Transverse colon (tissue), 4 donors: ENCODE data around the gene SEC24C. TPM values are rescaled to one million over a fixed set of nuclear protein-coding genes. Genes with fewer than 3 reads are reported as not detected.

Source experiments
- DNase-seq: peaks from one replicate; pipeline ENCODE4 v3.0.0-alpha.2; 2019
- H3K27ac ChIP-seq, 4 donors: fragments of 200-600 bp; sonication (generic); 2 replicates each; pipeline ENCODE4 v1.5.1; 2016 to 2018; ENCODE audit warnings: inconsistent platforms in 4 of 4
- H3K27me3 ChIP-seq: fragments of 200-600 bp; sonication (generic); 2 replicates; pipeline ENCODE4 v1.5.1; 2017; ENCODE audit warnings: inconsistent platforms
- H3K36me3 ChIP-seq, 4 donors: fragments of 200-600 bp; sonication (generic); 2 replicates each; pipeline ENCODE4 v1.5.1; 2017 to 2019; ENCODE audit warnings: inconsistent platforms in 4 of 4
- H3K4me1 ChIP-seq, 4 donors: fragments of 200-600 bp; sonication (generic); 2 replicates each; pipeline ENCODE4 v1.5.1; 2017 to 2020; ENCODE audit warnings: inconsistent platforms in 4 of 4
- H3K4me3 ChIP-seq, 4 donors: fragments of 200-600 bp; sonication (generic); 1 replicate in 1 of 4; 2 replicates in 3 of 4; pipeline versions ENCODE4 v1.5.1 to v1.6.1; 2017 to 2019; ENCODE audit warnings: inconsistent platforms in 4 of 4
- H3K9me3 ChIP-seq, 2 donors: fragments of 200-600 bp; sonication (generic); 2 replicates each; pipeline ENCODE4 v1.5.1; 2017 to 2019; ENCODE audit warnings: inconsistent platforms in 2 of 2
- CTCF ChIP-seq, 5 experiments: fragments of 200-600 bp in 3 of 5; fragments of 450-650 bp in 2 of 5; sonication (generic) in 3 of 5; IDR thresholded peaks; 1 replicate in 2 of 5; 2 replicates in 3 of 5; pipeline ENCODE4 v1.5.1; 2016 to 2017; ENCODE audit warnings: antibody characterized with exemption in 5 of 5, inconsistent platforms in 3 of 5, mild to moderate bottlenecking in 2 of 5, moderate library complexity in 1 of 5
- EP300 ChIP-seq: sonication (generic); formaldehyde crosslinking; IDR thresholded peaks from one replicate; pipeline ENCODE4 v1.6.1; 2017; ENCODE audit warnings: antibody characterized with exemption, low read depth
- POLR2A ChIP-seq: fragments of 450-650 bp; IDR thresholded peaks from one replicate; pipeline ENCODE4 v1.6.1; 2016; ENCODE audit warnings: antibody characterized with exemption, mild to moderate bottlenecking, moderate library complexity
- POLR2AphosphoS5 ChIP-seq, 3 donors: sonication (generic); formaldehyde crosslinking; IDR thresholded peaks; one replicate each; pipeline ENCODE4 v1.6.1; 2016; ENCODE audit warnings: antibody characterized with exemption in 3 of 3
- WGBS, 2 donors: methylation state at CpG; one replicate each; pipeline ENCODE4 v1.1.5; 2018; ENCODE audit warnings: low coverage in 1 of 2; 5-methylcytosine and 5-hydroxymethylcytosine counted together
- in situ Hi-C, 4 donors: fragments of 200-750 bp; cut with MboI; loops; one replicate each; pipeline versions ENCODE4 v1.15.0 to v1.15.1; 2017; ENCODE audit warnings: low sequenced_read_pairs in 3 of 4, low pct_ligation_motif_present in 1 of 4, low pct_unique_long_range_greater_than_20kb in 1 of 4
- intact Hi-C: fragments of 100-400 bp; cut with DNase I; formaldehyde crosslinking; loops from one replicate; pipeline ENCODE4 v1.15.1; 2023; ENCODE audit warnings: low total_unique reads
- total RNA-seq, 4 donors: library from RNA; depleted of rRNA; stranded (reverse); fragments of >200 nt; gene quantifications; one replicate each; pipeline ENCODE4 v1.1.0, GENCODE V29; 2016

SEC24C gene
- total RNA-seq, 4 donors from 2014 or later, result 46.7 to 104 (median 80.2) TPM

GRCh38 chr10:73808021-73808815 lies 64.0 kb downstream of the SEC24C start:
- in situ Hi-C loops, result no loop called here
- no peak overlapping the region for H3K4me3 ChIP-seq
- no peak overlapping the region for H3K27ac ChIP-seq
- peaks cover 0 to 46% (median 10%) of the 10 kb centered on the region in 4 donors for H3K36me3 ChIP-seq
- H3K27me3 ChIP-seq, result no peaks in the 10 kb centered on the region
- WGBS, 2 donors, result 92% methylated on average over 16 of the region's 16 CpGs; no CpG with 5 or more reads in 1 of the 2 donors
- intact Hi-C loops, result no loop called here
- no peaks in the 10 kb centered on the region for H3K9me3 ChIP-seq
- TF ChIP-seq POLR2AphosphoS5 (IDR thresholded peaks at IDR 0.05), result no peak
- no peak for TF ChIP-seq POLR2A
- no peak for TF ChIP-seq CTCF (IDR thresholded peaks at IDR 0.05)
- H3K4me1 ChIP-seq, result peaks cover 0 to 25% (median 8%) of the 10 kb centered on the region in 4 donors
- DNase-seq, result no peak

- Histone ChIP-seq H3K4me3 (no peak overlapping the region), H3K4me1 (peaks cover 0 to 25% (median 8%) of the 10 kb centered on the region in 4 donors), H3K27ac (no peak overlapping the region), H3K27me3 (no peaks in the 10 kb centered on the region), H3K9me3 (no peaks in the 10 kb centered on the region), H3K36me3 (peaks cover 0 to 38% (median 10%) of the 10 kb centered on the region in 4 donors)
- no peak for DNase-seq
- TF ChIP-seq POLR2AphosphoS5 (IDR thresholded peaks at IDR 0.05), result no peak
- TF ChIP-seq EP300, result no peak
- no peak for TF ChIP-seq CTCF (IDR thresholded peaks at IDR 0.05)
- TF ChIP-seq POLR2A, result no peak
- intact Hi-C loops (no loop called here), in situ Hi-C loops (no loop called here)
- 64 to 92% methylated on average over 3 to 5 of the region's 5 CpGs for WGBS, 2 donors
Observed at GRCh38 chr10:73809061-73809818, 65.1 kb downstream of the SEC24C start.

- intact Hi-C loops (no loop called here), in situ Hi-C loops (no loop called here)
- no peaks in the 10 kb centered on the region for H3K27me3 ChIP-seq
- peaks cover 0 to 25% (median 8%) of the 10 kb centered on the region in 4 donors for H3K4me1 ChIP-seq
- 58 to 59% methylated on average over 7 of the region's 7 CpGs for WGBS, 2 donors
- peak overlapping the region; percentile 87 to 97 (median 91) for H3K27ac ChIP-seq
- H3K36me3 ChIP-seq, result peaks cover 0 to 28% (median 5%) of the 10 kb centered on the region in 4 donors
- H3K9me3 ChIP-seq, result no peaks in the 10 kb centered on the region
- H3K4me3 ChIP-seq, result peak overlapping the region in 3 of 4 donors; percentile 77 to 89 (median 79)
- DNase-seq, result no peak
- no peak for TF ChIP-seq EP300
- TF ChIP-seq POLR2AphosphoS5 (IDR thresholded peaks at IDR 0.05), result no peak
- no peak for TF ChIP-seq POLR2A
- no peak for TF ChIP-seq CTCF (IDR thresholded peaks at IDR 0.05)
Observed at GRCh38 chr10:73810358-73810734, 66.2 kb downstream of the SEC24C start.

- 1% methylated on average over 48 of the region's 63 CpGs; no CpG with 5 or more reads in 1 of the 2 donors for WGBS, 2 donors
- Histone ChIP-seq H3K27me3 (no peaks in the 10 kb centered on the region), H3K27ac (peak overlapping the region; percentile 87 to 97 (median 91)), H3K4me1 (peaks cover 0 to 25% (median 8%) of the 10 kb centered on the region in 4 donors), H3K4me3 (peak overlapping the region; percentile 56 to 89 (median 78)), H3K9me3 (no peaks in the 10 kb centered on the region), H3K36me3 (peaks cover 0 to 23% (median 3%) of the 10 kb centered on the region in 4 donors)
- intact Hi-C loops (no loop called here), in situ Hi-C loops (no loop called here)
- peak; percentile 48 for DNase-seq
- TF ChIP-seq POLR2AphosphoS5 (IDR thresholded peaks at IDR 0.05) (no peak), CTCF (IDR thresholded peaks at IDR 0.05) (no peak), POLR2A (no peak), EP300 (no peak)
Observed at GRCh38 chr10:73810735-73811465, 66.7 kb downstream of the SEC24C start.
